NCI-H128 (cell line): ENCODE measurements around the gene KIF1C.
"Not testable (repeated sequence)": the region's sequence is repeated elsewhere in the genome, so short reads cannot be mapped to it uniquely, and the experiment has no call there.

Source experiments
- DNase-seq: peaks from one replicate; lab custom pipeline; 2025; ENCODE audit not compliant: unreplicated experiment; lab: John Stamatoyannopoulos, UW

KIF1C gene

GRCh38 chr17:4999430-5000093, 1.8 kb downstream of the KIF1C start:
- no peak for DNase-seq

- DNase-seq, result no peak
Measured at GRCh38 chr17:5000237-5000639, 2.5 kb downstream of the KIF1C start.

- DNase-seq, result no peak
Measured at GRCh38 chr17:5002121-5002788, 4.5 kb downstream of the KIF1C start.

GRCh38 chr17:5003214-5003867, 5.6 kb downstream of the KIF1C start:
- no peak for DNase-seq

- no peak for DNase-seq
Measured at GRCh38 chr17:5011928-5012327, 14.2 kb downstream of the KIF1C start.

GRCh38 chr17:5014357-5014756, 16.6 kb downstream of the KIF1C start:
- no peak for DNase-seq

GRCh38 chr17:5019475-5019956, 21.8 kb downstream of the KIF1C start:
- no peak for DNase-seq

GRCh38 chr17:5020502-5021023, 22.8 kb downstream of the KIF1C start:
- DNase-seq, result no peak

GRCh38 chr17:5022171-5022711, 24.5 kb downstream of the KIF1C start:
- no peak for DNase-seq

GRCh38 chr17:5023588-5024147, 25.9 kb downstream of the KIF1C start:
- no peak for DNase-seq

- DNase-seq, result no peak
Measured at GRCh38 chr17:5024604-5025003, 26.9 kb downstream of the KIF1C start.

GRCh38 chr17:5027299-5027698, 29.5 kb downstream of the KIF1C start:
- DNase-seq, result no peak

- no peak for DNase-seq
Measured at GRCh38 chr17:5027916-5028315, 30.2 kb downstream of the KIF1C start.

- not testable (repeated sequence) for DNase-seq
Measured at GRCh38 chr17:5030168-5030567, 32.4 kb downstream of the KIF1C start.

- DNase-seq, result peak; percentile 24
Measured at GRCh38 chr17:5031365-5032082, 33.8 kb downstream of the KIF1C start.

- DNase-seq, result no peak
Measured at GRCh38 chr17:5032865-5033264, 35.1 kb downstream of the KIF1C start.

GRCh38 chr17:5033352-5034015, 35.7 kb downstream of the KIF1C start:
- no peak for DNase-seq

- DNase-seq, result no peak
Measured at GRCh38 chr17:5034063-5034462, 36.3 kb downstream of the KIF1C start.

- DNase-seq, result no peak
Measured at GRCh38 chr17:5034651-5035050, 36.9 kb downstream of the KIF1C start.

- DNase-seq, result no peak
Measured at GRCh38 chr17:5035315-5035714, 37.6 kb downstream of the KIF1C start, which contains the start of gene SLC52A1. TSS of gene SLC52A1 (minus strand) at chr17:5035426. CDS start at chr17:5034606, 820 bp downstream.
